ENCODE data around the gene TEKT5. TPM values are rescaled to one million over a fixed set of nuclear protein-coding genes. Genes with fewer than 3 reads are reported as not detected.

The TEKT5 gene
- total RNA-seq, 4 donors from 2014 or later, result not detected

DNA sequence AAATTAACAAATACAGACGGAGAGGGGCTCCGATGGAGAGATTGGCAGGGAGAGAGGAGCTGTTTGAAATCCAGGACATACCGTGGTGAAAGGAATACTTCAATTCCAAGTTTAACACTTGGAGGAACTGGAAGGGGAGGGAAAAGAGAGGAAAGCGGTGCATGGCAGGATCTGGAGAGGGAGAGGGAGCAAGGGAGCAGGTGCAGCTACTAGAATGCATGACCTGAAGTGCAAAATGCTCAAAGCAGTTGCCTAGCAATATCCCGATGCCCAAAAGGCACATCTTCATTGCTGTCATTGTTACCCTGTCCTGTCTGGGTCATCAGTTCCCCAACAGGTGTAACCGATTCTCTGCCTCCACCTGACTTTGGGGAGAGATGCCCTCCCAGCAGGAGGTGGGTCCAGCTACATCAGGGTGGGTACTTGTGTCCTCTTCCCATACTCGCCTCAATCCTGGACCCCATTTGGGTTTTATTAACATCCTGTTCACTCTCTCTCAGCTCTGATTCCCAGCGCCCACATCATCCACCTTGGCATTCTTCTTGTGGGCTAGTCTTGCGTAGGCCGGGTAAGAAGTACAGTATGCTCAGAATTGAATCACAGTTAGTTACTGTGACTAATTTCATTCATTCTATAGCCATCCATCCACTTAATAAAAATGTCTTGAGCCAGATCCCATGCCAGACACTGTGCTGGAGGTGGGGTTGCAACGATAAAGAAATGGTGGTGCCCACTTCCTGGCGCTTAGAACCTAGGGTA lies 76.9 kb downstream of the TEKT5 start:
- ATAC-seq (ENCODE audit: low FRiP score) (no peak), DNase-seq (ENCODE audit: low spot score) (no peak)
- TF ChIP-seq, protein P1, sequence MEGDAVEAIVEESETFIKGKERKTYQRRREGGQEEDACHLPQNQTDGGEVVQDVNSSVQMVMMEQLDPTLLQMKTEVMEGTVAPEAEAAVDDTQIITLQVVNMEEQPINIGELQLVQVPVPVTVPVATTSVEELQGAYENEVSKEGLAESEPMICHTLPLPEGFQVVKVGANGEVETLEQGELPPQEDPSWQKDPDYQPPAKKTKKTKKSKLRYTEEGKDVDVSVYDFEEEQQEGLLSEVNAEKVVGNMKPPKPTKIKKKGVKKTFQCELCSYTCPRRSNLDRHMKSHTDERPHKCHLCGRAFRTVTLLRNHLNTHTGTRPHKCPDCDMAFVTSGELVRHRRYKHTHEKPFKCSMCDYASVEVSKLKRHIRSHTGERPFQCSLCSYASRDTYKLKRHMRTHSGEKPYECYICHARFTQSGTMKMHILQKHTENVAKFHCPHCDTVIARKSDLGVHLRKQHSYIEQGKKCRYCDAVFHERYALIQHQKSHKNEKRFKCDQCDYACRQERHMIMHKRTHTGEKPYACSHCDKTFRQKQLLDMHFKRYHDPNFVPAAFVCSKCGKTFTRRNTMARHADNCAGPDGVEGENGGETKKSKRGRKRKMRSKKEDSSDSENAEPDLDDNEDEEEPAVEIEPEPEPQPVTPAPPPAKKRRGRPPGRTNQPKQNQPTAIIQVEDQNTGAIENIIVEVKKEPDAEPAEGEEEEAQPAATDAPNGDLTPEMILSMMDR (IDR thresholded peaks at IDR 0.05), result no peak

DNA sequence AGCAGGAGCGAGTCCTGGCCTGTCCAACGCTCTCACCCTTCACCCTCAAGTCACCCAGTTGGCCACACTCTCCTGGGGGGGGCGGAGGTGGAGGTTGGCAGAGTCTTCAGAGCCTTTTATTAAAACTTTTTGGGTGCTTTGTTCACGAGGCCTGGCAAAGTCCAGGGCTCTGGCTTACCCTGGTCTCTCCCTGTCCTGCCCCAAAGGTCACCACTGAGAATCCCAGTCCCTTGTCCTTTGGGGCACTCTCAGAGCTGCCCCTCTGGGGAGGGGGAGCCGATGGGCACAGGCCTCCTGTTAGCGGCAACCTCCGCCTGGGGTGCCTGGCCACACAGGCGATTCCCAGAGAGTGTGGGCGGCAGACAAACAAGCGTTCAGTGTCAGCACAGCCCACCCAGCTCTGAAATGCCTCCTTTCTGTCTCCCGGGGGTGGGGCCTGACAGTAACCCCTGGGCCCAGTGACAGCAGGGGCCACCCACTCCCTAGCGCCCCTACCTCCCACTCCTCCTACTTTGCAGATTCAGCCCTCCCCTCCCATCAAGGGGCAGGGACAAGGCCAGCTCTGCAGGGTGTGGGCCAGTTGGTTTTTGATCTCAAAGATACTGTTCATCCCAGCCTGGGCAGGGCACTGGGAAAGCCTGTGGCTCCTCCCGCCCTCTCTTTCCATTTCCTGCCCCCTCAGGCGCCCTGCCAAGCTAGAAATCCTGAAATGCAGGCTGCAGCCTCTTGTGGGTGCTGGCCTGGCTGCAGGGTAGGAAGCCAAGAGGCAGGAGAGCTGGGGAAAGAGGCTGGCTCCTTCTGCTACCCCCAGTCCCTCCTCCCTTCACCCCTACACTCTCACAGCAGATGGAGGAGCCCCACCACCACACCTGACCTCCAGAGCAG lies 77.7 kb downstream of the TEKT5 start:
- ATAC-seq (ENCODE audit: low FRiP score) (peak; percentile 64), DNase-seq (ENCODE audit: low spot score) (no peak)
- TF ChIP-seq, protein P1 (IDR thresholded peaks at IDR 0.05), result no peak

DNA sequence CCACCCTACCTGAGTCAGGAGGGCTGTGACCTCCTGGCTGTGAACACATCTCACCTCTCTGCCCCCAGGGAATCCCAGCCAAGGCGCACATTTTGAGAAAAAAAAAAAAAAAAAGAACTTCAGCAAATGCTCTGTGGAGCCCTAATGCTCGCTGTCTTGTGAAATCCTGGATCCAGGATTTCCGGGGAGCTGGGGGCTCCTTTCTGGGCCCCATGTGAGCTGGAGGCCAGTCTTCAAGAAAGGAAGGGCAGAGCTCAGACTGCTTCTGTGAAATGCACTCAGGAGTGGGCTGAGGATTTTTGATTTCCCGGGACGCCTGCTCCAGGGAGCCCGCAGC lies 78.3 kb downstream of the TEKT5 start:
- TF ChIP-seq, protein P1 (IDR thresholded peaks at IDR 0.05), result no peak
- no peak for ATAC-seq (ENCODE audit: low FRiP score)
- DNase-seq (ENCODE audit: low spot score), result no peak

DNA sequence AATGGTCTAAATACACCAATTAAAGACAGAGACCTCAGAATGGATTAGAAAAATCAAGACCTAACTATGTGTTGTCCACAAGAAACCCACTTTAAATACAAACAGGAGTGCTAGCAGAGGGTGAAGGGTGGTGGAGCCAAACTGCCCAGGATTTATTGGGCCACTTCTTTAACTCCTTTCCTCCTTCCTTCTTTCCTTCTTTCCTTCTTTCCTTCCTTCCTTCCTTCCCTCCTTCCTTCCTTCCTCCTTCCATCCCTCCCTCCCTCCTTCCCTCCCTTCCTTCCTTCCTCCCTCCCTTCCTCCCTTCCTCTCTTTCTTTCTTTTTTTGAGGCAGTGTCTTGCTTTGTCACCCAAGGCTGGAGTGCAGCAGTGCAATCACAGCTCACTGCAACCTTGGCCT lies 80.0 kb downstream of the TEKT5 start:
- ATAC-seq (ENCODE audit: low FRiP score), result no peak

DNA sequence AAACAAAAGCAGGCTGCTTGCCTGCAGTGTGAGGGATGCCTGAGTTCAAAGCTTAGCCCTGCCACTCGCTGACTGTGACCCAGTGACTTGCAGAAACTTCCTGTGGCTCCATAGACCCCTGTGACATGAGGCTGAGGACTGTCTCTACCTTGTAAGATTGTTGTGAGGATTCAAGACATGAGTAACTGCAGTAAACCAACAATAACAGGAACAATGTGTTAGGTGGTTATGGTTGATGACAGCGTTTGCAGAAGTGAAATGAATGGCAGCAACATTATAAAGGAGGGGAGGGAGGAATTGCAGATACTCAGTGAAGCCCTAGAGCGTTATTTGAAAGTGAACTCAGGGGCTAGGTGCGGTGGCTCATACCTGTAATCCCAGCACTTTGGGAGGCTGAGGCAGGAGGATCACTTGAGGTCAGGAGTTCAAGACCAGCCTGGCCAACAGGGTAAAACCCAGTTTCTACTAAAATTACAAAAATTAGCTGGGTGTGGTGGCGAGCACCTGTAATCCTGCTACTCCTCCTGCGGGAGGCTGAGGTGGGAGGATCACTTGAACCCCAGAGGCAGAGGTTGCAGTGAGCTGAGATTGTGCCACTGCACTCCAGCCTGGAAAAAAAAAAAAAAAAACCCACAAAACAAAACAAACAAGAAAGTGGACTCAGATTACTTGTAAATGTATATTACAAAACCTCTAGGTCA lies 80.8 kb downstream of the TEKT5 start:
- TF ChIP-seq, protein P1 (IDR thresholded peaks at IDR 0.05), result no peak
- no peak for DNase-seq (ENCODE audit: low spot score)
- ATAC-seq (ENCODE audit: low FRiP score), result no peak

More for the DNA sequence above, 80.0 kb downstream of the TEKT5 start:
- TF ChIP-seq, protein P1 (IDR thresholded peaks at IDR 0.05), result no peak
- DNase-seq (ENCODE audit: low spot score), result no peak

DNA sequence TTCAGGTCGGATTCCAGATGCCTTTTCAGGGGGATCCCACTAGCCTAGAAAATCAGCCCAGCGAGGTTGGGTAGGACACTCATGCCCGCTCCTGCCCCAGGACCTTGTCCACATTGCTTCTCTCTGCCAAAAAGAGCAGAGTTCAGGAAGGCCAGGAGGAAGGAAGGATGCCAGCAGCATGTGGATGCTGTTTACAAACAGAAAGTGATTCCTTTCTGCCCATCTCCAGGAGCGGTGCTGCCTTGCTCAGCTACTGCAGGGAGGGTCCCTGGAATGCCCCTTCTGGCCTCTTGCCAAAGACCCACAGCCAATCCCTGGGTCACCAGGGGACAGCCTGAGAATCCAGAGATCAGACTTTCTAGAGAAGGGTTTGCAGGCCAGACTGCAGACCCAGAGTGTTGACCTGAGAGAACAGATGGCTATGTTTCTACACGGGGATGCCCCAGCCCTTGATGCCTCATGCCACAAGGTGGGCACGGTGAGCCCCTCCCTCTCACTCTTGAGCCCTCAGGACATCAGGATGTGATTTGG lies 82.0 kb downstream of the TEKT5 start:
- ATAC-seq (ENCODE audit: low FRiP score) (no peak), DNase-seq (ENCODE audit: low spot score) (no peak)
- TF ChIP-seq, protein P1 (IDR thresholded peaks at IDR 0.05), result no peak

Measured in omental fat pad (tissue), 4 donors.